Inflammatory macrophage treated with lipopolysaccharide for 4 hours (primary cell): ENCODE measurements around the gene CLCNKA.
"Not testable (repeated sequence)": the region's sequence is repeated elsewhere in the genome, so short reads cannot be mapped to it uniquely, and the experiment has no call there.

ENCODE experiments used
- DNase-seq: peaks from one replicate; pipeline ENCODE4 v3.0.0-alpha.2; 2020

CLCNKA gene

GRCh38 chr1:16021681-16022080, at the start of gene CLCNKA:
Gene CLCNKA (plus strand): TSS chr1:16022036. CDS start chr1:16022620, 584 bp downstream.
- DNase-seq = no peak

GRCh38 chr1:15972409-15972808, 49.4 kb upstream of the CLCNKA start:
- DNase-seq = no peak

GRCh38 chr1:15973772-15974171, 48.1 kb upstream of the CLCNKA start:
- DNase-seq = no peak

- DNase-seq = peak; percentile 19
Observed at GRCh38 chr1:15974855-15975254, 47.0 kb upstream of the CLCNKA start.

- DNase-seq = peak; percentile 84
Observed at GRCh38 chr1:15975358-15975804, 46.5 kb upstream of the CLCNKA start.

GRCh38 chr1:15975805-15976680, 45.8 kb upstream of the CLCNKA start, which contains the start of gene ZBTB17:
Gene ZBTB17 (minus strand): TSS chr1:15976101. CDS start chr1:15948495, 27,606 bp downstream.
- peak; percentile 97 for DNase-seq

GRCh38 chr1:15977947-15978346, 43.9 kb upstream of the CLCNKA start:
- DNase-seq = not testable (repeated sequence)

- DNase-seq = no peak
Observed at GRCh38 chr1:15981679-15982078, 40.2 kb upstream of the CLCNKA start.

- no peak for DNase-seq
Observed at GRCh38 chr1:15983275-15983674, 38.6 kb upstream of the CLCNKA start.

GRCh38 chr1:15985611-15986297, 36.1 kb upstream of the CLCNKA start:
- peak; percentile 65 for DNase-seq

- no peak for DNase-seq
Observed at GRCh38 chr1:15988856-15989736, 32.7 kb upstream of the CLCNKA start.

GRCh38 chr1:15989776-15990175, 32.1 kb upstream of the CLCNKA start:
- DNase-seq = no peak

GRCh38 chr1:15991427-15992186, 30.2 kb upstream of the CLCNKA start:
- no peak for DNase-seq

- DNase-seq = no peak
Observed at GRCh38 chr1:15992187-15992553, 29.7 kb upstream of the CLCNKA start.

GRCh38 chr1:15992582-15993500, 29.0 kb upstream of the CLCNKA start:
- no peak for DNase-seq

GRCh38 chr1:15993666-15994065, 28.2 kb upstream of the CLCNKA start:
- no peak for DNase-seq

- DNase-seq = no peak
Observed at GRCh38 chr1:15994081-15994480, 27.8 kb upstream of the CLCNKA start.

- DNase-seq = peak; percentile 76
Observed at GRCh38 chr1:15994590-15995351, 27.1 kb upstream of the CLCNKA start.

GRCh38 chr1:15997076-15997585, 24.7 kb upstream of the CLCNKA start:
- DNase-seq = no peak
